HG02840 (cell line): Measurements from ENCODE around the gene GRHL1.
"Not testable (repeated sequence)": the region's sequence is repeated elsewhere in the genome, so short reads cannot be mapped to it uniquely, and the experiment has no call there.

Experiments
- ATAC-seq: cut with Tn5 transposase; IDR thresholded peaks from one replicate; pipeline ENCODE4 v1.9.1; 2021; ENCODE audit warnings: mild to moderate bottlenecking, moderate library complexity, moderate number of reproducible peaks; ENCODE audit not compliant: unreplicated experiment, low FRiP score

The GRHL1 gene

GRCh38 chr2:9951522-9952285 lies at the start of gene GRHL1:
Gene GRHL1, plus strand, starts transcription at chr2:9951693. Its CDS starts 141 bp downstream, at chr2:9951834.
- peak; percentile 95 for ATAC-seq

GRCh38 chr2:9905413-9905812 lies 46.1 kb upstream of the GRHL1 start:
- ATAC-seq = no peak

GRCh38 chr2:9907402-9907801 lies 44.1 kb upstream of the GRHL1 start:
- no peak for ATAC-seq

GRCh38 chr2:9908639-9909038 lies 42.9 kb upstream of the GRHL1 start:
- ATAC-seq = no peak

- no peak for ATAC-seq
Observed at GRCh38 chr2:9909106-9909505, 42.4 kb upstream of the GRHL1 start.

- no peak for ATAC-seq
Observed at GRCh38 chr2:9910699-9911098, 40.8 kb upstream of the GRHL1 start.

- no peak for ATAC-seq
Observed at GRCh38 chr2:9912468-9912867, 39.0 kb upstream of the GRHL1 start.

GRCh38 chr2:9914384-9915065 lies 37.0 kb upstream of the GRHL1 start:
- ATAC-seq = peak; percentile 93

GRCh38 chr2:9918275-9918674 lies 33.2 kb upstream of the GRHL1 start:
- no peak for ATAC-seq

- no peak for ATAC-seq
Observed at GRCh38 chr2:9919512-9919911, 32.0 kb upstream of the GRHL1 start.

GRCh38 chr2:9927020-9927419 lies 24.5 kb upstream of the GRHL1 start:
- not testable (repeated sequence) for ATAC-seq

GRCh38 chr2:9937258-9937657 lies 14.2 kb upstream of the GRHL1 start:
- no peak for ATAC-seq

- no peak for ATAC-seq
Observed at GRCh38 chr2:9937968-9938367, 13.5 kb upstream of the GRHL1 start.

- ATAC-seq = no peak
Observed at GRCh38 chr2:9939587-9940485, 11.7 kb upstream of the GRHL1 start.

- ATAC-seq = no peak
Observed at GRCh38 chr2:9941196-9941995, 10.1 kb upstream of the GRHL1 start.

- ATAC-seq = no peak
Observed at GRCh38 chr2:9941996-9942390, 9.5 kb upstream of the GRHL1 start.

- ATAC-seq = no peak
Observed at GRCh38 chr2:9944330-9944758, 7.1 kb upstream of the GRHL1 start.

GRCh38 chr2:9945596-9945995 lies 5.9 kb upstream of the GRHL1 start:
- no peak for ATAC-seq

GRCh38 chr2:9946076-9946475 lies 5.4 kb upstream of the GRHL1 start:
- no peak for ATAC-seq

- ATAC-seq = no peak
Observed at GRCh38 chr2:9946818-9947217, 4.7 kb upstream of the GRHL1 start.
